H1 (cell line): Measurements from ENCODE around the gene MYH9. TPM values are rescaled to one million over a fixed set of nuclear protein-coding genes. Genes with fewer than 3 reads are reported as not detected.
A peak's percentile ranks its signal among the peaks of the same experiment; 100 is the strongest.

Experiments used
- CTCF ChIA-PET: fragments of 300-600 bp; sonication (Branson Sonifier 250); formaldehyde crosslinking; loops from one replicate; lab custom pipeline; 2021; ENCODE audit not compliant: partially characterized antibody; lab: Charles Lee
- POLR2A ChIA-PET: fragments of 300-600 bp; sonication (Branson Sonifier 250); formaldehyde crosslinking; loops from one replicate; lab custom pipeline; 2021; ENCODE audit warnings: inconsistent platforms; ENCODE audit not compliant: partially characterized antibody; lab: Charles Lee
- DNase-seq, 2 experiments: peaks; one replicate each; pipeline versions ENCODE4 v3.0.0 to v3.0.0-alpha.2; 2010 to 2022; ENCODE audit warnings: low spot score in 2 of 2, low read depth in 1 of 2, mixed read lengths in 1 of 2
- FAIRE-seq: peaks from 2 replicates; lab custom pipeline; 2011; peaks lifted over from hg19 to GRCh38; lab: Jason Lieb, UNC
- H2AFZ ChIP-seq: 2 replicates; pipeline ENCODE4 v1.8.1; 2012; ENCODE audit warnings: low read length, inconsistent platforms
- H2AK5ac ChIP-seq: 2 replicates; pipeline ENCODE4 v1.6.1; 2013; ENCODE audit warnings: low read depth, low read length
- H2BK120ac ChIP-seq: replicated peaks from 2 replicates; pipeline ENCODE3; 2013; ENCODE audit warnings: low read depth, low read length, inconsistent platforms
- H2BK12ac ChIP-seq: 2 replicates; pipeline ENCODE4 v1.6.1; 2013; ENCODE audit warnings: low read depth, low read length
- H2BK15ac ChIP-seq: 2 replicates; pipeline ENCODE4 v1.6.1; 2013; ENCODE audit warnings: low read length
- H2BK20ac ChIP-seq: 2 replicates; pipeline ENCODE4 v1.6.1; 2013; ENCODE audit warnings: low read length
- H2BK5ac ChIP-seq: 2 replicates; pipeline ENCODE4 v1.6.1; 2013; ENCODE audit warnings: low read depth, low read length
- H3K14ac ChIP-seq: 2 replicates; pipeline ENCODE4 v1.6.1; 2013; ENCODE audit warnings: inconsistent platforms; ENCODE audit not compliant: insufficient read length
- H3K18ac ChIP-seq: 2 replicates; pipeline ENCODE4 v1.6.1; 2013; ENCODE audit warnings: low read length; ENCODE audit errors: extremely low read depth
- H3K23ac ChIP-seq: 2 replicates; pipeline ENCODE4 v1.6.1; 2013; ENCODE audit warnings: inconsistent platforms; ENCODE audit not compliant: insufficient read length
- H3K23me2 ChIP-seq: 2 replicates; pipeline ENCODE4 v1.6.1; 2013; ENCODE audit warnings: low read depth, low read length
- H3K27ac ChIP-seq: 2 replicates; pipeline ENCODE4 v1.6.1; 2011; ENCODE audit warnings: low read depth, low read length, inconsistent platforms
- H3K27me3 ChIP-seq, 4 experiments: replicated peaks in 1 of 4; 1 replicate in 1 of 4; 2 replicates in 3 of 4; pipeline versions ENCODE4 v1.6.1 to v1.8.1; 2011 to 2013; ENCODE audit warnings: low read length in 3 of 4, mild to moderate bottlenecking in 3 of 4, inconsistent platforms in 2 of 4, mixed read lengths in 2 of 4, moderate library complexity in 1 of 4; ENCODE audit not compliant: control insufficient read depth in 3 of 4, insufficient read depth in 3 of 4; ENCODE audit errors: extremely low read depth in 1 of 4
- H3K36me3 ChIP-seq, 4 experiments: 2 replicates each; pipeline versions ENCODE4 v1.6.1 to v1.8.1; 2011 to 2013; ENCODE audit warnings: mild to moderate bottlenecking in 4 of 4, low read length in 3 of 4, moderate library complexity in 2 of 4, control low read depth in 1 of 4, inconsistent platforms in 1 of 4; ENCODE audit not compliant: insufficient read depth in 4 of 4, control insufficient read depth in 2 of 4
- H3K4ac ChIP-seq: replicated peaks from 2 replicates; pipeline ENCODE3; 2013; ENCODE audit warnings: low read length, low read depth, mixed read lengths, inconsistent platforms; ENCODE audit not compliant: insufficient read length
- H3K4me1 ChIP-seq, 4 experiments: replicated peaks in 1 of 4; 1 replicate in 1 of 4; 2 replicates in 3 of 4; pipeline versions ENCODE4 v1.6.1 to v1.8.1; 2011 to 2013; ENCODE audit warnings: low read length in 3 of 4, inconsistent platforms in 2 of 4, mixed read lengths in 1 of 4; ENCODE audit not compliant: insufficient read depth in 4 of 4, control insufficient read depth in 3 of 4
- H3K4me2 ChIP-seq, 2 experiments: 2 replicates each; pipeline versions ENCODE4 v1.6.1 to v1.8.1; 2011 to 2013; ENCODE audit warnings: low read depth in 2 of 2, low read length in 2 of 2, control low read depth in 1 of 2, inconsistent platforms in 1 of 2, mild to moderate bottlenecking in 1 of 2; ENCODE audit not compliant: insufficient read depth in 1 of 2
- H3K4me3 ChIP-seq, 4 experiments: fragments of 200-600, 300-600 bp in 1 of 4; sonication (generic), shearing (Covaris generic), sonication (Bioruptor Twin) in 1 of 4; 2 replicates each; pipeline versions ENCODE4 v1.5.1 to v1.8.1; 2011 to 2016; ENCODE audit warnings: low read length in 4 of 4, low read depth in 3 of 4, control low read depth in 2 of 4, inconsistent platforms in 2 of 4, mild to moderate bottlenecking in 2 of 4, mixed read lengths in 1 of 4, moderate library complexity in 1 of 4; ENCODE audit not compliant: insufficient read depth in 2 of 4; ENCODE audit errors: extremely low read depth in 1 of 4
- H3K56ac ChIP-seq: replicated peaks from 2 replicates; pipeline ENCODE3; 2013; ENCODE audit warnings: low read depth, mild to moderate bottlenecking, mixed read lengths, low read length, inconsistent platforms; ENCODE audit not compliant: insufficient read length
- H3K79me1 ChIP-seq: 2 replicates; pipeline ENCODE4 v1.6.1; 2013; ENCODE audit warnings: low read depth, low read length, control low read depth
- H3K79me2 ChIP-seq, 2 experiments: 2 replicates each; pipeline versions ENCODE4 v1.6.1 to v1.8.1; 2012 to 2013; ENCODE audit warnings: low read length in 2 of 2, mild to moderate bottlenecking in 2 of 2, inconsistent platforms in 1 of 2; ENCODE audit not compliant: insufficient read depth in 2 of 2, control insufficient read depth in 1 of 2
- H3K9ac ChIP-seq, 4 experiments: replicated peaks in 1 of 4; 1 replicate in 1 of 4; 2 replicates in 3 of 4; pipeline versions ENCODE4 v1.6.1 to v1.8.1; 2011 to 2013; ENCODE audit warnings: low read depth in 3 of 4, low read length in 3 of 4, control low read depth in 2 of 4, mild to moderate bottlenecking in 2 of 4, moderate library complexity in 2 of 4, inconsistent platforms in 1 of 4; ENCODE audit errors: extremely low read depth in 1 of 4
- H3K9me3 ChIP-seq, 2 experiments: 2 replicates each; pipeline versions ENCODE4 v1.6.1 to v1.8.1; 2012 to 2013; ENCODE audit warnings: mild to moderate bottlenecking in 2 of 2, moderate library complexity in 2 of 2, control low read depth in 1 of 2, inconsistent platforms in 1 of 2, low read depth in 1 of 2, low read length in 1 of 2, mixed read lengths in 1 of 2; ENCODE audit not compliant: insufficient read depth in 2 of 2
- H4K20me1 ChIP-seq, 2 experiments: replicated peaks in 1 of 2; 2 replicates each; pipeline versions ENCODE3 to v1.8.1; 2011 to 2013; ENCODE audit warnings: inconsistent platforms in 2 of 2, low read length in 2 of 2, mild to moderate bottlenecking in 1 of 2; ENCODE audit not compliant: insufficient read depth in 2 of 2, control insufficient read depth in 1 of 2
- H4K5ac ChIP-seq: 2 replicates; pipeline ENCODE4 v1.6.1; 2013; ENCODE audit warnings: low read length, low read depth, mixed read lengths, inconsistent platforms; ENCODE audit not compliant: insufficient read length
- H4K8ac ChIP-seq: 2 replicates; pipeline ENCODE4 v1.8.0; 2013; ENCODE audit warnings: mild to moderate bottlenecking, moderate library complexity, low read length, inconsistent platforms; ENCODE audit not compliant: insufficient read depth; ENCODE audit errors: extremely low read depth
- H4K91ac ChIP-seq: replicated peaks from 2 replicates; pipeline ENCODE3; 2013; ENCODE audit warnings: low read length, mixed read lengths, inconsistent platforms; ENCODE audit not compliant: insufficient read length
- ASH2L ChIP-seq: fragments of 200-600, 300-600 bp; sonication (generic); IDR thresholded peaks from one replicate; pipeline ENCODE4 v1.7.1; 2017; ENCODE audit warnings: low read length
- NANOG ChIP-seq: IDR thresholded peaks from 2 replicates; pipeline ENCODE4 v1.6.1; 2011; ENCODE audit warnings: low read length, low read depth, mild to moderate bottlenecking, inconsistent platforms; ENCODE audit not compliant: insufficient read depth, poor library complexity, severe bottlenecking
- POLR2AphosphoS5 ChIP-seq: IDR thresholded peaks from 2 replicates; pipeline ENCODE4 v1.6.1; 2011; ENCODE audit warnings: low read depth, low read length
- SAP30 ChIP-seq: fragments of 300-600 bp; sonication (generic); IDR thresholded peaks from 2 replicates; pipeline ENCODE4 v1.7.1; 2012; ENCODE audit warnings: low read length, moderate library complexity, mild to moderate bottlenecking, inconsistent platforms; ENCODE audit not compliant: insufficient read depth, insufficient replicate concordance
- SP2 ChIP-seq: IDR thresholded peaks from 2 replicates; pipeline ENCODE4 v1.6.1; 2012; ENCODE audit warnings: mild to moderate bottlenecking, low read length, inconsistent platforms
- YY1 ChIP-seq: IDR thresholded peaks from 2 replicates; pipeline ENCODE4 v1.6.1; 2011; ENCODE audit warnings: low read depth, mild to moderate bottlenecking, low read length
- WGBS, 2 experiments: shearing (Covaris generic) in 1 of 2; methylation state at CpG; one replicate each; pipeline versions ENCODE4 v1.1.6 to v1.1.7; 2013 to 2015; ENCODE audit warnings: low lambda C conversion rate in 2 of 2, mixed read lengths in 2 of 2, inconsistent platforms in 1 of 2, low coverage in 1 of 2, missing lambda C conversion rate in 1 of 2; ENCODE audit not compliant: insufficient replicate concordance in 2 of 2, insufficient coverage in 1 of 2, insufficient read length in 1 of 2; ENCODE audit errors: extremely low coverage in 1 of 2, missing lambda C conversion rate in 1 of 2; 5-methylcytosine and 5-hydroxymethylcytosine counted together
- polyA plus RNA-seq, 7 experiments: library from polyadenylated mRNA; depleted of rRNA in 3 of 7; stranded (reverse) in 5 of 7; unstranded in 2 of 7; fragments of >200 nt in 5 of 7; fragments of 200-250 nt in 2 of 7; gene quantifications; 1 replicate in 5 of 7; 2 replicates in 1 of 7; 4 replicates in 1 of 7; pipeline versions ENCODE4 v1.2.1 to v1.2.3, GENCODE V29; 2011 to 2013; ENCODE audit warnings: missing spikeins in 2 of 7, mixed read lengths in 2 of 7
- total RNA-seq: library from RNA; stranded (reverse); fragmentation: NEBNext Ultra II Directional; extraction: Animal tissue kit (Norgen Biotek cat#: 25700); gene quantifications from 2 replicates; pipeline ENCODE4 v1.2.1, GENCODE V29; 2021
- TF ChIP-seq, protein P1 (sequence below): IDR thresholded peaks from 2 replicates; pipeline ENCODE4 v1.6.1; 2012; ENCODE audit warnings: inconsistent platforms

The MYH9 gene
- total and polyA plus RNA-seq, 2 of the 8 experiments (the other 6 are each of a cell fraction or from before 2014, with no cell fraction given), result 24.9 to 322 TPM

DNA sequence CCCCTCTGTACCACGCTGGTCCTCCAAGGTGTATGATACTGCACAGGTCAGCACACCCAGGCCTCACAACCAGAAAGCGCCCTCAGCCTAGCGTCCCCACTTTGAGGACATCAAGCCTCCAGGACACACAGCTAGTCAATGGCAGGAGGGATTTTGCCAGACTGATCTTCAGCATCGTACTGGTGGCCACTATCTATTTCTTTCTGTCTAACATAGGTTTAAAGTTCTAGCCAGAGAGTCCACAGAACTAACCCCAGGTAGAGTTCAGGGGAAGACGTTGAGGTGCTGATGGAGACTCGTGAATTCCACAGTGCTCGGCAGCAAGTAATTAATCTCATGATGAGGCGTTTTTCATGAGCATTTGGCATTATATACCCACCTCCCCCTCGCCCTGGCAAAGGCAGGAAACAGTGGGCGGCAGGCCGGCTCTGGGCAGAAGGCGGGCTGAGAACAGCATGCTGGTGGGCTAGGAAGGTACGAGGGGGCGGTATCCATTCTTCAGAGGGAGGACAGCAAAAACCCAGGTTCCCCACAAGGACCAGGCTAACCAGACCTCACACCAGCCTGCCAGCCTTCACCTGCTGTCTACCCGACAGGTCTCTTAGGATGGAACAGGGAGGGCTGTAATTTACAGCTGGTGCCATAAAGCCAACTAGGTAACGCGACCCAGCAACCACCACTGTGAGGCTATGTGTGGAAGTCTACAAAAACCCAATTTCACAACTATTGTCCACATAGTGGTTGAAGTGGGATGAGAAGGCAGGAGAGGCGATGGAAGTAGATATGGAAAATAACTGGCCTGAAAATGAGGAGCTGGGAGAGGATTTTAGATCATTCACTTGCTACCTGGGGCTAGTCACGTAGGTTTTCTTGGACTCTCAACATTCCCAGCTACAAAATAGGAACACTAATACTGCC lies 18.5 kb downstream of the MYH9 start:
- POLR2A ChIA-PET, result interaction anchor here (0.7 to 16.5 kb wide), 11 partner anchors 10 to 86 kb away, joined by 3 to 263 read pairs (median 4); partner anchors contain the start of gene MYH9
- H3K4me3 ChIP-seq, result peak overlapping the region in 1 of 4 experiments; percentile 44; a peak in 3 of 8 replicates

More for the DNA sequence above, 18.5 kb downstream of the MYH9 start:
- peak overlapping the region; percentile 66 for H4K8ac ChIP-seq
- H3K56ac ChIP-seq, result no peak overlapping the region
- H3K18ac ChIP-seq, result peak overlapping the region; percentile 80
- CTCF ChIA-PET, result interaction anchor here (0.8 to 2.8 kb wide), 9 partner anchors 17 to 117 kb away, joined by 3 to 9 read pairs (median 4); no protein-coding TSS in a partner anchor
- peak overlapping the region; percentile 22 for H2BK120ac ChIP-seq
- TF ChIP-seq SP2 (no peak), NANOG (no peak), ASH2L (peak; percentile 43), YY1 (no peak), SAP30 (no peak), POLR2AphosphoS5 (peak; percentile 40; the same call in 1 of the 2 replicates)
- TF ChIP-seq, protein P1, sequence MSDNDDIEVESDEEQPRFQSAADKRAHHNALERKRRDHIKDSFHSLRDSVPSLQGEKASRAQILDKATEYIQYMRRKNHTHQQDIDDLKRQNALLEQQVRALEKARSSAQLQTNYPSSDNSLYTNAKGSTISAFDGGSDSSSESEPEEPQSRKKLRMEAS, result no peak
- H2AFZ ChIP-seq, result no peak overlapping the region
- peak overlapping the region; percentile 92 for H2BK20ac ChIP-seq
- H3K4me1 ChIP-seq, result peaks cover 41 to 60% (median 56%) of the 10 kb centered on the region in 4 experiments
- H3K27ac ChIP-seq, result peak overlapping the region; percentile 77
- peak overlapping the region; percentile 55; the same call in 1 of the 2 replicates for H2BK15ac ChIP-seq
- H4K20me1 ChIP-seq, result peaks cover 3 to 21% of the 10 kb centered on the region in 2 experiments
- H3K23me2 ChIP-seq, result no peaks in the 10 kb centered on the region
- H2AK5ac ChIP-seq, result peak overlapping the region; percentile 99
- no peak for DNase-seq
- peaks cover 25% of the 10 kb centered on the region for H3K79me1 ChIP-seq
- no peak for FAIRE-seq
- H3K14ac ChIP-seq, result no peak overlapping the region
- 42% methylated on average over 17 of the region's 19 CpGs; no CpG with 5 or more reads in 1 of the 2 experiments for WGBS, 2 experiments
- peak overlapping the region; percentile 75 for H4K91ac ChIP-seq
- peak overlapping the region; percentile 95 for H2BK5ac ChIP-seq
- peak overlapping the region; percentile 61 to 65 for H3K4me2 ChIP-seq
- peak overlapping the region; percentile 77 for H4K5ac ChIP-seq
- H2BK12ac ChIP-seq, result peak overlapping the region; percentile 95
- no peak overlapping the region for H3K23ac ChIP-seq
- no peaks in the 10 kb centered on the region for H3K27me3 ChIP-seq
- no peaks in the 10 kb centered on the region for H3K36me3 ChIP-seq
- H3K4ac ChIP-seq, result peak overlapping the region; percentile 62
- H3K9ac ChIP-seq, result peak overlapping the region in 3 of 4 experiments; percentile 35 to 61 (median 36); a peak in 3 of 7 replicates
- H3K9me3 ChIP-seq, result no peaks in the 10 kb centered on the region
- H3K79me2 ChIP-seq, result peaks cover 18 to 97% of the 10 kb centered on the region in 2 experiments
